Loucy (cell line): ENCODE data around the gene STAC2.
A peak's percentile ranks its signal among the peaks of the same experiment; 100 is the strongest.

ENCODE experiments used
- H2AFZ ChIP-seq: fragments of 200-600 bp; sonication (generic); 2 replicates; pipeline ENCODE4 v1.6.0; 2016; ENCODE audit warnings: antibody characterized with exemption, mild to moderate bottlenecking, low read length, moderate library complexity
- H3F3A ChIP-seq: fragments of 200-600 bp; 2 replicates; pipeline ENCODE4 v1.6.0; 2016; ENCODE audit warnings: antibody characterized with exemption, low read depth, mild to moderate bottlenecking
- H3K27me3 ChIP-seq: fragments of 200-600 bp; sonication (generic); 2 replicates; pipeline ENCODE4 v1.6.1; 2014; ENCODE audit warnings: low read length, mild to moderate bottlenecking; ENCODE audit not compliant: insufficient read depth, poor library complexity, severe bottlenecking
- H3K36me3 ChIP-seq: fragments of 200-600 bp; sonication (generic); 2 replicates; pipeline ENCODE4 v1.6.1; 2016; ENCODE audit warnings: low read length; ENCODE audit not compliant: insufficient read depth
- H3K4me1 ChIP-seq: fragments of 200-600 bp; sonication (generic); 2 replicates; pipeline ENCODE4 v1.5.1; 2014; ENCODE audit warnings: low read length, mild to moderate bottlenecking; ENCODE audit not compliant: insufficient read depth, poor library complexity, severe bottlenecking
- H3K4me2 ChIP-seq: fragments of 200-600 bp; sonication (generic); 2 replicates; pipeline ENCODE4 v1.6.0; 2014; ENCODE audit warnings: antibody characterized with exemption, low read length, low read depth, mild to moderate bottlenecking; ENCODE audit not compliant: poor library complexity, severe bottlenecking
- H3K4me3 ChIP-seq: fragments of 200-600 bp; sonication (generic); 2 replicates; pipeline ENCODE4 v1.5.1; 2014; ENCODE audit warnings: low read length, mild to moderate bottlenecking, mixed read lengths; ENCODE audit not compliant: poor library complexity, severe bottlenecking
- H3K79me2 ChIP-seq: fragments of 200-600 bp; sonication (generic); 2 replicates; pipeline ENCODE4 v1.6.1; 2014; ENCODE audit warnings: low read length; ENCODE audit not compliant: insufficient read depth
- H3K9ac ChIP-seq: fragments of 200-600 bp; sonication (generic); 2 replicates; pipeline ENCODE4 v1.6.0; 2014; ENCODE audit warnings: mild to moderate bottlenecking, low read depth, low read length, moderate library complexity; ENCODE audit not compliant: poor library complexity, severe bottlenecking
- H3K9me2 ChIP-seq: fragments of 200-600 bp; sonication (generic); replicated peaks from 2 replicates; pipeline ENCODE4 v1.6.1; 2016; ENCODE audit warnings: low read depth, low read length, mixed read lengths
- H3K9me3 ChIP-seq: fragments of 200-600 bp; sonication (generic); 2 replicates; pipeline ENCODE4 v1.6.1; 2014; ENCODE audit warnings: mild to moderate bottlenecking, antibody characterized with exemption, low read length, low read depth; ENCODE audit not compliant: insufficient read depth
- H4K20me1 ChIP-seq: fragments of 200-600 bp; sonication (generic); 2 replicates; pipeline ENCODE4 v1.6.0; 2014; ENCODE audit warnings: antibody characterized with exemption, low read length, mild to moderate bottlenecking; ENCODE audit not compliant: insufficient read depth, poor library complexity, severe bottlenecking
- CTCF ChIP-seq: fragments of 200-600 bp; sonication (generic); conservative IDR thresholded peaks from 2 replicates; pipeline ENCODE4 v1.5.1; 2014; ENCODE audit warnings: mild to moderate bottlenecking, antibody characterized with exemption, low read length
- EZH2phosphoT487 ChIP-seq: fragments of 200-600 bp; IDR thresholded peaks from 2 replicates; pipeline ENCODE4 v1.6.1; 2018; ENCODE audit warnings: antibody characterized with exemption, mild to moderate bottlenecking, moderate library complexity, borderline replicate concordance

Gene STAC2

GRCh38 chr17:39225308-39225958 lies at the start of gene STAC2:
TSS of gene STAC2 (minus strand) at chr17:39225945. CDS start at chr17:39225502, 443 bp downstream.
- no peak for TF ChIP-seq CTCF
- no peak for TF ChIP-seq EZH2phosphoT487
- H3K9ac ChIP-seq, result no peak within 1 kb of the TSS

GRCh38 chr17:39271546-39271945 lies 45.8 kb upstream of the STAC2 start:
- Histone ChIP-seq H2AFZ (no peak overlapping the region), H3K36me3 (peaks cover 21% of the 10 kb centered on the region; the same call in 1 of the 2 replicates), H3K27me3 (no peaks in the 10 kb centered on the region), H3K9me3 (no peaks in the 10 kb centered on the region), H3F3A (no peaks in the 10 kb centered on the region), H3K9me2 (no peaks in the 10 kb centered on the region), H3K4me3 (no peak overlapping the region), H3K4me2 (no peak overlapping the region), H3K4me1 (no peaks in the 10 kb centered on the region), H3K79me2 (no peaks in the 10 kb centered on the region), H3K9ac (no peak overlapping the region), H4K20me1 (no peaks in the 10 kb centered on the region)
- TF ChIP-seq EZH2phosphoT487, result no peak
- no peak for TF ChIP-seq CTCF

More at GRCh38 chr17:39225308-39225958, at the start of gene STAC2:
- H4K20me1 ChIP-seq, result no peaks in the 10 kb centered on the region
- no peak within 1 kb of the TSS for H3K4me2 ChIP-seq
- H3F3A ChIP-seq, result no peaks in the 10 kb centered on the region
- H3K9me3 ChIP-seq, result no peaks in the 10 kb centered on the region
- H3K36me3 ChIP-seq, result no peaks in the 10 kb centered on the region
- no peaks in the 10 kb centered on the region for H3K27me3 ChIP-seq
- H3K4me3 ChIP-seq, result no peak within 1 kb of the TSS
- H3K4me1 ChIP-seq, result no peaks in the 10 kb centered on the region
- H3K9me2 ChIP-seq, result no peaks in the 10 kb centered on the region
- H3K79me2 ChIP-seq, result no peaks in the 10 kb centered on the region
- no peak within 1 kb of the TSS for H2AFZ ChIP-seq

GRCh38 chr17:39270923-39271322 lies 45.2 kb upstream of the STAC2 start:
- H3K4me2 ChIP-seq, result no peak overlapping the region
- no peaks in the 10 kb centered on the region for H4K20me1 ChIP-seq
- no peaks in the 10 kb centered on the region for H3F3A ChIP-seq
- no peaks in the 10 kb centered on the region for H3K79me2 ChIP-seq
- no peaks in the 10 kb centered on the region for H3K4me1 ChIP-seq
- no peaks in the 10 kb centered on the region for H3K27me3 ChIP-seq
- no peaks in the 10 kb centered on the region for H3K9me3 ChIP-seq
- H3K4me3 ChIP-seq, result no peak overlapping the region
- H3K9ac ChIP-seq, result no peak overlapping the region
- peaks cover 21% of the 10 kb centered on the region; the same call in 1 of the 2 replicates for H3K36me3 ChIP-seq
- no peaks in the 10 kb centered on the region for H3K9me2 ChIP-seq
- H2AFZ ChIP-seq, result no peak overlapping the region
- TF ChIP-seq EZH2phosphoT487 (no peak), CTCF (peak; percentile 46)
